HCT116 (cell line): ENCODE results near the gene EIF4A3. TPM values are rescaled to one million over a fixed set of nuclear protein-coding genes. Genes with fewer than 3 reads are reported as not detected.

Experiments used
- ATAC-seq: fragments of 200-7000 bp; cut with Tn5 transposase; 2 replicates; pipeline ENCODE4 v1.9.1; 2020; ENCODE audit warnings: mild to moderate bottlenecking, moderate library complexity
- BruUV-seq: library from RNA; stranded (reverse); fragments of 400-500 nt; replicated peaks from 2 replicates; lab custom pipeline; 2021; lab: Mats Ljungman, UMichigan
- CTCF ChIA-PET: fragments of 300-600 bp; sonication (Branson Sonifier 250); formaldehyde crosslinking; loops from one replicate; lab custom pipeline; 2021; ENCODE audit warnings: antibody characterized with exemption; lab: Charles Lee
- POLR2A ChIA-PET: fragments of 300-600, 350-600 bp; sonication (Branson Sonifier 250); formaldehyde crosslinking; loops from one replicate; lab custom pipeline; 2021; ENCODE audit warnings: antibody characterized with exemption; lab: Charles Lee
- RAD21 ChIA-PET, 2 experiments: fragments of 300-600 bp; sonication (Branson Sonifier 250); formaldehyde crosslinking; loops; one replicate each; lab custom pipeline; 2023; ENCODE audit warnings: low total read pairs in 2 of 2; ENCODE audit not compliant: uncharacterized antibody in 2 of 2, unreplicated experiment in 2 of 2, low non-redundant PET in 1 of 2; lab: Charles Lee
- DNase-seq: peaks from one replicate; pipeline ENCODE4 v3.0.0-alpha.2; 2010; ENCODE audit warnings: low read depth, low spot score
- H2AFZ ChIP-seq: fragments of 200-600 bp; shearing (Covaris generic), sonication (generic); 2 replicates; pipeline ENCODE4 v1.6.1; 2017; ENCODE audit warnings: low read depth, mixed run types, mixed read lengths, antibody characterized with exemption, low read length; ENCODE audit not compliant: poor library complexity, severe bottlenecking
- H3K27ac ChIP-seq: 2 replicates; pipeline ENCODE4 v1.5.1; 2012; ENCODE audit warnings: low read depth, low read length
- H3K27me3 ChIP-seq: fragments of 200-600 bp; sonication (generic); 2 replicates; pipeline ENCODE4 v1.6.1; 2016; ENCODE audit warnings: mixed run types, low read length, mixed read lengths; ENCODE audit not compliant: insufficient read depth
- H3K36me3 ChIP-seq, 2 experiments: fragments of 200-500 bp in 1 of 2; fragments of 200-600 bp in 1 of 2; sonication (Bioruptor generic) in 1 of 2; sonication (generic) in 1 of 2; 2 replicates each; pipeline versions ENCODE4 v1.5.1 to v1.6.1; 2014 to 2016; ENCODE audit warnings: low read length in 2 of 2, inconsistent platforms in 1 of 2, mixed read lengths in 1 of 2, mixed run types in 1 of 2; ENCODE audit not compliant: insufficient read depth in 2 of 2, control insufficient read depth in 1 of 2
- H3K4me1 ChIP-seq, 2 experiments: fragments of 200-600 bp in 1 of 2; sonication (generic) in 1 of 2; 2 replicates each; pipeline versions ENCODE4 v1.5.1 to v1.6.1; 2012 to 2017; ENCODE audit warnings: low read length in 2 of 2, inconsistent platforms in 1 of 2, mild to moderate bottlenecking in 1 of 2, mixed read lengths in 1 of 2, mixed run types in 1 of 2, moderate library complexity in 1 of 2; ENCODE audit not compliant: insufficient read depth in 2 of 2, control insufficient read depth in 1 of 2
- H3K4me2 ChIP-seq: fragments of 200-600 bp; sonication (generic); 2 replicates; pipeline ENCODE4 v1.6.1; 2017; ENCODE audit warnings: mixed run types, low read length, mixed read lengths
- H3K4me3 ChIP-seq, 2 experiments: fragments of 200-600 bp in 1 of 2; sonication (generic) in 1 of 2; replicated peaks in 1 of 2; 2 replicates each; pipeline ENCODE4 v1.5.1; 2011 to 2016; ENCODE audit warnings: low read length in 2 of 2, control low read depth in 1 of 2, low read depth in 1 of 2, mild to moderate bottlenecking in 1 of 2, mixed read lengths in 1 of 2, mixed run types in 1 of 2
- H3K79me2 ChIP-seq: fragments of 200-600 bp; sonication (generic); 2 replicates; pipeline ENCODE4 v1.6.1; 2017; ENCODE audit warnings: mild to moderate bottlenecking, mixed run types, low read length, moderate library complexity, mixed read lengths; ENCODE audit not compliant: insufficient read depth
- H3K9ac ChIP-seq: fragments of 200-600 bp; sonication (generic); 2 replicates; pipeline ENCODE4 v1.6.1; 2016; ENCODE audit warnings: low read length, mixed read lengths
- H3K9me2 ChIP-seq: fragments of 200-600 bp; sonication (generic), shearing (Covaris generic); 2 replicates; pipeline ENCODE4 v1.6.1; 2017; ENCODE audit warnings: mixed run types, mild to moderate bottlenecking, moderate library complexity; ENCODE audit not compliant: insufficient read depth
- H3K9me3 ChIP-seq, 2 experiments: fragments of 200-500 bp in 1 of 2; fragments of 200-600 bp in 1 of 2; sonication (Bioruptor generic) in 1 of 2; sonication (generic) in 1 of 2; 2 replicates each; pipeline ENCODE4 v1.6.1; 2014 to 2017; ENCODE audit warnings: low read length in 2 of 2, mixed read lengths in 2 of 2, inconsistent platforms in 1 of 2, low read depth in 1 of 2, mild to moderate bottlenecking in 1 of 2, mixed run types in 1 of 2, moderate library complexity in 1 of 2; ENCODE audit not compliant: control insufficient read depth in 1 of 2, insufficient read depth in 1 of 2
- H4K20me1 ChIP-seq: fragments of 200-600 bp; sonication (generic), shearing (Covaris generic); 2 replicates; pipeline ENCODE4 v1.6.1; 2017; ENCODE audit warnings: mixed run types, mild to moderate bottlenecking, moderate library complexity; ENCODE audit not compliant: insufficient read depth
- ATF3 ChIP-seq: IDR thresholded peaks from 2 replicates; pipeline ENCODE4 v1.6.1; 2012
- CTCF ChIP-seq, 3 experiments: fragments of 200-600 bp in 1 of 3; sonication (generic) in 1 of 3; IDR thresholded peaks in 2 of 3; conservative IDR thresholded peaks in 1 of 3; 2 replicates each; pipeline ENCODE4 v1.5.1; 2012 to 2017; ENCODE audit warnings: low read depth in 2 of 3, low read length in 2 of 3, antibody characterized with exemption in 1 of 3, borderline replicate concordance in 1 of 3, control low read depth in 1 of 3, mild to moderate bottlenecking in 1 of 3, mixed read lengths in 1 of 3, mixed run types in 1 of 3, moderate library complexity in 1 of 3; ENCODE audit not compliant: insufficient read depth in 1 of 3
- EGR1 ChIP-seq: IDR thresholded peaks from 2 replicates; pipeline ENCODE4 v1.6.1; 2012; ENCODE audit warnings: low read depth
- EZH2 ChIP-seq: fragments of 200-600 bp; sonication (generic); IDR thresholded peaks from 2 replicates; pipeline ENCODE4 v1.6.1; 2017; ENCODE audit warnings: antibody characterized with exemption, mixed run types
- EZH2phosphoT487 ChIP-seq: fragments of 200-600 bp; IDR thresholded peaks from 2 replicates; pipeline ENCODE4 v1.6.1; 2018; ENCODE audit warnings: antibody characterized with exemption, borderline replicate concordance
- JUND ChIP-seq: IDR thresholded peaks from 2 replicates; pipeline ENCODE4 v1.6.1; 2012
- MAX ChIP-seq: IDR thresholded peaks from 2 replicates; pipeline ENCODE4 v1.6.1; 2012
- POLR2A ChIP-seq: IDR thresholded peaks from 2 replicates; pipeline ENCODE4 v1.7.0; 2011; ENCODE audit warnings: borderline replicate concordance; ENCODE audit not compliant: insufficient read depth, insufficient read length; ENCODE audit errors: extremely low read depth
- RAD21 ChIP-seq: IDR thresholded peaks from 2 replicates; pipeline ENCODE4 v1.6.1; 2012; ENCODE audit warnings: low read depth, mild to moderate bottlenecking
- REST ChIP-seq: IDR thresholded peaks from 2 replicates; pipeline ENCODE4 v1.6.1; 2012; ENCODE audit warnings: low read depth
- SP1 ChIP-seq: IDR thresholded peaks from 2 replicates; pipeline ENCODE4 v1.6.1; 2012; ENCODE audit warnings: low read depth
- TCF7L2 ChIP-seq: IDR thresholded peaks from 2 replicates; pipeline ENCODE4 v1.7.0; 2011; ENCODE audit warnings: borderline replicate concordance, inconsistent platforms; ENCODE audit not compliant: insufficient read depth, insufficient read length; ENCODE audit errors: extremely low read depth
- YY1 ChIP-seq: IDR thresholded peaks from 2 replicates; pipeline ENCODE4 v1.6.1; 2011; ENCODE audit warnings: low read length, low read depth, moderate library complexity, mild to moderate bottlenecking; ENCODE audit not compliant: insufficient replicate concordance; ENCODE audit errors: extremely low read depth
- ZBTB33 ChIP-seq: IDR thresholded peaks from 2 replicates; pipeline ENCODE4 v1.6.1; 2011; ENCODE audit warnings: mild to moderate bottlenecking, low read length, moderate library complexity; ENCODE audit not compliant: insufficient replicate concordance; ENCODE audit errors: extremely low read depth
- ZNF274 ChIP-seq: fragments of 200-500 bp; sonication (Bioruptor generic); IDR thresholded peaks from 2 replicates; pipeline ENCODE4 v1.6.1; 2014; ENCODE audit warnings: mild to moderate bottlenecking, low read depth, low read length, inconsistent platforms
- intact Hi-C: fragments of 100-400 bp; cut with micrococcal nuclease; formaldehyde crosslinking; loops from 2 replicates; pipeline ENCODE4 v1.10.0; 2022
- total RNA-seq: library from RNA; stranded (reverse); gene quantifications from one replicate; pipeline ENCODE4 v1.2.1, GENCODE V29; 2021; ENCODE audit not compliant: unreplicated experiment

EIF4A3 gene
- total RNA-seq, 1 experiment from 2014 or later = 248 TPM

DNA sequence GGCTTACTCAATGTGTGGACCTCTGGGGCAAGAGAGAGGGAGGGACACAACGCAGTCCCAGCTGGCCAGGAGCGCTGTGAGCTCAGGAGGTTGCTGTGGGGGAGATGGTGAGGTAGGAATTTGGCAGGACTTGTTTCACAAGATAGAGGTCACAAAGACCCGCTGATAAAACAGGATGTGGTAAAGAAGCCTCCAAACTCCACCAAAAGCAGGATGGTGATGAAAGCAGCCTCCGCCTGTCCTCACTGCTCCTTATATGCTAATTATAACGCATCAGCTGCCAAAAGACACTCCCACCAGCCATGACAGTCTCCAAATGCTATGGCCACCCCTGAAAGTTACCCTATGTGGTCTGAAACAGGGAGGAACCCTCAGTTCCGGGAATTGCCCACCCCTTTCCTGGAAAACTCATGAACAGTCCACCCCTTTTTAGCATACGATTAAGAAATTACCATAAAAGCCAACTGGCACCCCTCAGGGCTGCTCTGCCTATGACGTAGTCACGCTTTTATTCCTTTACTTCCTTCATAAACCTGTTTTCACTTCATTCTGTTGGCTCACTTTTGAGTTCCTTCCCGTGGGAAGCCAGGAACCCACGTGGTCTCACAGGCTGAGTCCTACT, 5.3 kb upstream of the EIF4A3 start (continued):
- TF ChIP-seq CTCF (IDR thresholded peaks at IDR 0.05 in 2 of 3, conservative IDR thresholded peaks at IDR 0.05 in 1 of 3; ENCODE audit: borderline replicate concordance in 1 of 3, insufficient read depth in 1 of 3, low read depth in 2 of 3, low read length in 2 of 3) = no peak
- TF ChIP-seq EGR1 = no peak
- no peak for TF ChIP-seq RAD21
- TF ChIP-seq JUND = no peak
- TF ChIP-seq POLR2A = no peak
- TF ChIP-seq ZNF274 = no peak
- TF ChIP-seq SP1 = no peak

GRCh38 chr17:80151333-80151732, 4.4 kb upstream of the EIF4A3 start:
- BruUV-seq = no TSS peak
- no peak overlapping the region for H3K4me3 ChIP-seq
- H3K79me2 ChIP-seq = peaks cover 22% of the 10 kb centered on the region
- RAD21 ChIA-PET = no interaction called here
- H2AFZ ChIP-seq = no peak overlapping the region
- H3K9me3 ChIP-seq = 0 out of 4 replicates have a peak, but pooled peaks cover 4% of the 10 kb centered on the region in 2 experiments
- no peaks in the 10 kb centered on the region for H3K9me2 ChIP-seq
- POLR2A ChIA-PET = interaction anchor here (0.5 kb wide), 1 partner anchor 355 kb away, joined by 7 read pairs; the partner anchor contains the start of gene CBX8
- no peak overlapping the region for H3K4me2 ChIP-seq
- DNase-seq (no peak), ATAC-seq (no peak)
- intact Hi-C loops = no loop called here
- no peaks in the 10 kb centered on the region for H4K20me1 ChIP-seq
- TF ChIP-seq TCF7L2 = no peak
- TF ChIP-seq ZNF274 = no peak
- no peak for TF ChIP-seq EZH2
- no peak for TF ChIP-seq YY1
- no peak for TF ChIP-seq ZBTB33
- TF ChIP-seq REST = no peak
- TF ChIP-seq EGR1 = no peak
- no peak for TF ChIP-seq EZH2phosphoT487
- no peak for TF ChIP-seq ATF3
- TF ChIP-seq MAX = no peak
- no peak for TF ChIP-seq RAD21
- CTCF ChIA-PET = no interaction called here
- peaks cover 0 to 6% of the 10 kb centered on the region in 2 experiments; a peak in 2 of 4 replicates for H3K4me1 ChIP-seq
- no peak overlapping the region for H3K9ac ChIP-seq
- no peak overlapping the region for H3K27ac ChIP-seq
- no peaks in the 10 kb centered on the region for H3K27me3 ChIP-seq
- no peaks in the 10 kb centered on the region for H3K36me3 ChIP-seq
